Panc1 (cell line): ENCODE results near the gene MYLK2. TPM values are rescaled to one million over a fixed set of nuclear protein-coding genes. Genes with fewer than 3 reads are reported as not detected.

ENCODE experiments used
- ATAC-seq: fragments of 200-7000 bp; cut with Tn5 transposase; 2 replicates; pipeline ENCODE4 v1.9.1; 2020; ENCODE audit warnings: mild to moderate bottlenecking, moderate library complexity
- BruUV-seq: library from RNA; stranded (reverse); fragments of 400-500 nt; replicated peaks from 2 replicates; lab custom pipeline; 2021; lab: Mats Ljungman, UMichigan
- CTCF ChIA-PET: fragments of 300-600 bp; sonication (Branson Sonifier 250); formaldehyde crosslinking; loops from one replicate; lab custom pipeline; 2022; ENCODE audit warnings: antibody characterized with exemption; lab: Charles Lee
- POLR2A ChIA-PET: fragments of 300-600 bp; sonication (Branson Sonifier 250); formaldehyde crosslinking; loops from one replicate; lab custom pipeline; 2022; ENCODE audit warnings: antibody characterized with exemption; lab: Charles Lee
- DNase-seq: peaks from one replicate; pipeline ENCODE4 v3.0.0-alpha.2; 2010; ENCODE audit warnings: low read depth, low spot score
- H3K27ac ChIP-seq: 2 replicates; pipeline ENCODE4 v1.5.1; 2011; ENCODE audit warnings: mild to moderate bottlenecking, low read length, inconsistent platforms
- H3K27me3 ChIP-seq: fragments of 200-500 bp; sonication (Bioruptor generic); 2 replicates; pipeline ENCODE4 v1.6.0; 2014; ENCODE audit warnings: low read length, inconsistent platforms; ENCODE audit not compliant: control insufficient read depth, insufficient read depth
- H3K36me3 ChIP-seq: fragments of 200-500 bp; sonication (Bioruptor generic); 2 replicates; pipeline ENCODE4 v1.5.1; 2014; ENCODE audit warnings: inconsistent platforms, mild to moderate bottlenecking, low read length, moderate library complexity; ENCODE audit not compliant: control insufficient read depth, insufficient read depth
- H3K4me1 ChIP-seq: 2 replicates; pipeline ENCODE4 v1.5.1; 2011; ENCODE audit warnings: inconsistent platforms, mild to moderate bottlenecking, low read length, moderate library complexity; ENCODE audit not compliant: control insufficient read depth, insufficient read depth
- H3K4me3 ChIP-seq, 2 experiments: 2 replicates each; pipeline ENCODE4 v1.5.1; 2011 to 2012; ENCODE audit warnings: low read depth in 2 of 2, low read length in 2 of 2, mild to moderate bottlenecking in 2 of 2, inconsistent platforms in 1 of 2, moderate library complexity in 1 of 2
- H3K9me3 ChIP-seq: fragments of 200-500 bp; sonication (Bioruptor generic); 2 replicates; pipeline ENCODE4 v1.5.1; 2014; ENCODE audit warnings: low read depth, mild to moderate bottlenecking, inconsistent platforms, low read length, moderate library complexity; ENCODE audit not compliant: control insufficient read depth, insufficient read depth
- POLR2AphosphoS5 ChIP-seq: IDR thresholded peaks from 2 replicates; pipeline ENCODE4 v1.6.1; 2012; ENCODE audit warnings: mild to moderate bottlenecking, low read depth, low read length, moderate library complexity
- SIN3A ChIP-seq: IDR thresholded peaks from 2 replicates; pipeline ENCODE4 v1.6.1; 2012; ENCODE audit warnings: low read depth, mild to moderate bottlenecking, low read length, moderate library complexity, borderline replicate concordance; ENCODE audit not compliant: insufficient read depth
- TCF7L2 ChIP-seq: IDR thresholded peaks from 2 replicates; pipeline ENCODE4 v1.6.1; 2011; ENCODE audit warnings: mild to moderate bottlenecking, low read depth, low read length, inconsistent platforms
- in situ Hi-C: cut with HindIII; loops from 2 replicates; pipeline ENCODE4 v1.10.0; 2016; ENCODE audit warnings: low sequenced_read_pairs, low pct_unique_long_range_greater_than_20kb
- intact Hi-C: fragments of 100-400 bp; cut with micrococcal nuclease; formaldehyde crosslinking; loops from one replicate; pipeline ENCODE4 v1.10.0; 2022; ENCODE audit not compliant: unreplicated experiment
- total RNA-seq: library from RNA; stranded (reverse); gene quantifications from one replicate; pipeline ENCODE4 v1.2.1, GENCODE V29; 2021; ENCODE audit not compliant: unreplicated experiment
- TF ChIP-seq, protein P1 (sequence below): fragments of 450-650 bp; IDR thresholded peaks from 2 replicates; pipeline ENCODE4 v1.5.1; 2017; ENCODE audit warnings: mild to moderate bottlenecking
- TF ChIP-seq, protein P2 (sequence below), 2 experiments: IDR thresholded peaks; 2 replicates each; pipeline ENCODE4 v1.6.1; 2011 to 2012; ENCODE audit warnings: low read depth in 2 of 2, control low read depth in 1 of 2, low read length in 1 of 2, mild to moderate bottlenecking in 1 of 2, moderate library complexity in 1 of 2; ENCODE audit not compliant: insufficient read depth in 1 of 2

Gene MYLK2
- total RNA-seq, 1 experiment from 2014 or later, result 0.87 TPM

DNA sequence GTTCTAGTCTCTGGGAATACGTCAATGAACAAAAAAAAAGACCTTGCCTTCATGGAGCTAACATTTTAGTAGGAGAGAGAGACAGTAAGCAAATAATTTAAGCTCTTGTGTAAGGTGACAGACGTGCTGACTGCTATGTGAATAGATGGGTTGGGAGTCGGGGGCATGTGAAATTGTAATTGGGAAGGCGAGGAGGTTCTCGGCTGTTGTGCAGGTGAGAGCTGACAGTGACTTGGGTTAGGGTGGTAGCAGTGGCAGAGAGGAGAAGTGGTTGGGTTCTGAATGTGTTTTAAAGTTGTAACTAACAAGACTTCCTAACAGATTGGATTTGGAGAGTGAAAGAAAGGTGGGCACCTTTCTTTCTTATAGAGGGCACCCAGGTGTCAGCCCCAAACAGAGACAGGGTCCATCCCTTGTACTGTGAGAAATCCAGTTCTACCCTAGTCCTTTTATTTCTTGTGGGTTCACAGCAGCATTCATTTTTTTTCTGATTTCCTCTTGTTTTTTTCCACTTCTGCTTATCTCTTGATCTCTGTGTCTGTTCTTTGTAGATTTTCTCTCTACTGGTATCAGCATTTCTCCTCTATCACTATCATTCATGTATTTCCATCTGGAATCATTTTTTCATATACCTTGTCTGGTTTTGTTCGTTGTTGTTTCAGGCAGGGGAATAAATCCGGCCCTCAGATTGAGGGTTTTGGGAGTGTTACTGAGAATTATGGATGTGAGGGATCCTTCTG, 15.4 kb upstream of the MYLK2 start:
- intact Hi-C loops (no loop called here), in situ Hi-C loops (no loop called here)
- ChIA-PET CTCF (interaction anchor here (0.6 kb wide), 2 partner anchors 131 to 170 kb away, joined by 4 to 6 read pairs; no protein-coding TSS in a partner anchor), POLR2A (interaction anchor here (0.6 kb wide), 1 partner anchor 111 kb away, joined by 3 read pairs; no protein-coding TSS in a partner anchor)
- Histone ChIP-seq H3K36me3 (peaks cover 48% of the 10 kb centered on the region), H3K4me1 (no peaks in the 10 kb centered on the region), H3K27ac (no peak overlapping the region), H3K9me3 (no peaks in the 10 kb centered on the region), H3K4me3 (no peak overlapping the region), H3K27me3 (no peaks in the 10 kb centered on the region)
- TF ChIP-seq, protein P1, sequence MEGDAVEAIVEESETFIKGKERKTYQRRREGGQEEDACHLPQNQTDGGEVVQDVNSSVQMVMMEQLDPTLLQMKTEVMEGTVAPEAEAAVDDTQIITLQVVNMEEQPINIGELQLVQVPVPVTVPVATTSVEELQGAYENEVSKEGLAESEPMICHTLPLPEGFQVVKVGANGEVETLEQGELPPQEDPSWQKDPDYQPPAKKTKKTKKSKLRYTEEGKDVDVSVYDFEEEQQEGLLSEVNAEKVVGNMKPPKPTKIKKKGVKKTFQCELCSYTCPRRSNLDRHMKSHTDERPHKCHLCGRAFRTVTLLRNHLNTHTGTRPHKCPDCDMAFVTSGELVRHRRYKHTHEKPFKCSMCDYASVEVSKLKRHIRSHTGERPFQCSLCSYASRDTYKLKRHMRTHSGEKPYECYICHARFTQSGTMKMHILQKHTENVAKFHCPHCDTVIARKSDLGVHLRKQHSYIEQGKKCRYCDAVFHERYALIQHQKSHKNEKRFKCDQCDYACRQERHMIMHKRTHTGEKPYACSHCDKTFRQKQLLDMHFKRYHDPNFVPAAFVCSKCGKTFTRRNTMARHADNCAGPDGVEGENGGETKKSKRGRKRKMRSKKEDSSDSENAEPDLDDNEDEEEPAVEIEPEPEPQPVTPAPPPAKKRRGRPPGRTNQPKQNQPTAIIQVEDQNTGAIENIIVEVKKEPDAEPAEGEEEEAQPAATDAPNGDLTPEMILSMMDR, result no peak
- TF ChIP-seq TCF7L2 (no peak), POLR2AphosphoS5 (no peak; the same call in 1 of the 2 replicates), SIN3A (no peak)
- TF ChIP-seq, protein P2, sequence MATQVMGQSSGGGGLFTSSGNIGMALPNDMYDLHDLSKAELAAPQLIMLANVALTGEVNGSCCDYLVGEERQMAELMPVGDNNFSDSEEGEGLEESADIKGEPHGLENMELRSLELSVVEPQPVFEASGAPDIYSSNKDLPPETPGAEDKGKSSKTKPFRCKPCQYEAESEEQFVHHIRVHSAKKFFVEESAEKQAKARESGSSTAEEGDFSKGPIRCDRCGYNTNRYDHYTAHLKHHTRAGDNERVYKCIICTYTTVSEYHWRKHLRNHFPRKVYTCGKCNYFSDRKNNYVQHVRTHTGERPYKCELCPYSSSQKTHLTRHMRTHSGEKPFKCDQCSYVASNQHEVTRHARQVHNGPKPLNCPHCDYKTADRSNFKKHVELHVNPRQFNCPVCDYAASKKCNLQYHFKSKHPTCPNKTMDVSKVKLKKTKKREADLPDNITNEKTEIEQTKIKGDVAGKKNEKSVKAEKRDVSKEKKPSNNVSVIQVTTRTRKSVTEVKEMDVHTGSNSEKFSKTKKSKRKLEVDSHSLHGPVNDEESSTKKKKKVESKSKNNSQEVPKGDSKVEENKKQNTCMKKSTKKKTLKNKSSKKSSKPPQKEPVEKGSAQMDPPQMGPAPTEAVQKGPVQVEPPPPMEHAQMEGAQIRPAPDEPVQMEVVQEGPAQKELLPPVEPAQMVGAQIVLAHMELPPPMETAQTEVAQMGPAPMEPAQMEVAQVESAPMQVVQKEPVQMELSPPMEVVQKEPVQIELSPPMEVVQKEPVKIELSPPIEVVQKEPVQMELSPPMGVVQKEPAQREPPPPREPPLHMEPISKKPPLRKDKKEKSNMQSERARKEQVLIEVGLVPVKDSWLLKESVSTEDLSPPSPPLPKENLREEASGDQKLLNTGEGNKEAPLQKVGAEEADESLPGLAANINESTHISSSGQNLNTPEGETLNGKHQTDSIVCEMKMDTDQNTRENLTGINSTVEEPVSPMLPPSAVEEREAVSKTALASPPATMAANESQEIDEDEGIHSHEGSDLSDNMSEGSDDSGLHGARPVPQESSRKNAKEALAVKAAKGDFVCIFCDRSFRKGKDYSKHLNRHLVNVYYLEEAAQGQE (IDR thresholded peaks at IDR 0.05; ENCODE audit: insufficient read depth in 1 of 2, low read depth in 2 of 2, low read length in 1 of 2), result no peak
- BruUV-seq, result no TSS peak
- ATAC-seq (no peak), DNase-seq (no peak)

DNA sequence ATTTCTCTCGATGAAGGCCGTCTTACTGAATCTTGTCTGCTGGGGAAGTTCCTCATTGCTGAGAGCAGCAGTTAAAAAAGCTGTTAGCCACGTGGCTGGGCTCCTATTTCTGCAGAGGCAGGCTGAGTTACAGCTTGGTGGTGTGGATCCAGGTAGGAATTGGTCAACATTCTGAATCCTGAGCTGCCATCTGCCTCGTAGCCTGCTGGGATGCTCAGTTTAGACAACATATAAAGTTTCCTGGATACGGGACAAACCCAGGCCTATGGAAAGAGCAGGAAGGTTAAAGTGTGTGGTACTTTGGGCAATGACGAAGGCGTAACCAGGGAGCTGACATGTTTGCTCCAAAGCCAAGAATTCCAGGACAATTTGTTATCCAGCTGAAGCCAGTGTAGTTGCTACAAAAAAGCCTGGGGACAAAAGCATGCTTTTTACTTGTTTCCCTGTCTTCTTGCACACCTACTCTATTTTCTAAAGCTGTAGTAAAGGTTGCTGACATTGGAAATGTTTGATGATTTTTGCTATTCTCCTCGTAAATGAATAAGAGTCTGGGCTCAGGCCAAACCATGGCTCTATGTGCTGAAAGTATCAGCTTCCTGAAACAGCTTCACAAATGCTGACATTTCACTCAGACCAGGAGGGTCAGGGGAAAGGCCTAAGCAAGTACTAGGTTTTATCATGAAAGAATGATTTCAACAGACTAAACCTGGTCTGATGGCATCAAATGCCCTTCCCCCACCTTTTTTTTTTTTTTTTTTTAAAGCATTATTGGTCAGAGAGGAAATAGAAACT, 12.4 kb upstream of the MYLK2 start:
- no peak overlapping the region for H3K27ac ChIP-seq
- H3K4me1 ChIP-seq, result peaks cover 12% of the 10 kb centered on the region; the same call in 1 of the 2 replicates
- ATAC-seq, result no peak
- no peaks in the 10 kb centered on the region for H3K9me3 ChIP-seq
- TF ChIP-seq TCF7L2, result no peak
- TF ChIP-seq, protein P1, result no peak
- no peak for TF ChIP-seq SIN3A
- TF ChIP-seq POLR2AphosphoS5, result no peak
- TF ChIP-seq, protein P2 (IDR thresholded peaks at IDR 0.05; ENCODE audit: insufficient read depth in 1 of 2, low read depth in 2 of 2, low read length in 1 of 2), result no peak
- no peak overlapping the region for H3K4me3 ChIP-seq
- POLR2A ChIA-PET, result interaction anchor here (0.5 to 0.9 kb wide), 2 partner anchors 48 to 234 kb away, joined by 3 to 4 read pairs; no protein-coding TSS in a partner anchor
- in situ Hi-C loops, result no loop called here
- intact Hi-C loops, result no loop called here
- TSS peak; percentile 33 for BruUV-seq
- H3K36me3 ChIP-seq, result peaks cover 24% of the 10 kb centered on the region
- CTCF ChIA-PET, result interaction anchor here (0.7 kb wide), 1 partner anchor 217 kb away, joined by 4 read pairs; no protein-coding TSS in a partner anchor
- H3K27me3 ChIP-seq, result no peaks in the 10 kb centered on the region
- DNase-seq, result no peak
